K562 (cell line): ENCODE measurements around the gene CDCA7. TPM values are rescaled to one million over a fixed set of nuclear protein-coding genes. Genes with fewer than 3 reads are reported as not detected.
"Not testable (repeated sequence)": the region's sequence is repeated elsewhere in the genome, so short reads cannot be mapped to it uniquely, and the experiment has no call there.

Experiments
- ATAC-seq: fragments of 200-7000 bp; cut with Tn5 transposase; 3 replicates; pipeline ENCODE4 v1.9.1; 2020; ENCODE audit warnings: moderate library complexity
- BruUV-seq: library from RNA; stranded (reverse); fragments of 400-500 nt; replicated peaks from 2 replicates; lab custom pipeline; 2021; lab: Mats Ljungman, UMichigan
- CTCF ChIA-PET: fragments of 300-600 bp; formaldehyde crosslinking; extraction: SDS; loops from one replicate; lab custom pipeline; 2021; ENCODE audit warnings: low intra/inter-chr PET ratio; lab: Yijun Ruan, JAX
- POLR2A ChIA-PET: fragments of 300-600, 350-650 bp; sonication (Branson Sonifier 250); formaldehyde crosslinking; extraction: SDS; loops from one replicate; lab custom pipeline; 2021; ENCODE audit warnings: antibody characterized with exemption, inconsistent platforms; lab: Yijun Ruan, JAX
- DNase-seq, 4 experiments: peaks; one replicate each; pipeline versions ENCODE4 v3.0.0 to v3.0.0-alpha.2; 2011 to 2018; ENCODE audit warnings: low spot score in 3 of 4, mixed read lengths in 3 of 4; ENCODE audit errors: extremely low read depth in 1 of 4
- FAIRE-seq: peaks from 2 replicates; lab custom pipeline; 2011; peaks lifted over from hg19 to GRCh38; lab: Jason Lieb, UNC
- H2AFZ ChIP-seq: 2 replicates; pipeline ENCODE4 v1.6.0; 2011; ENCODE audit warnings: low read depth, low read length, control low read depth, inconsistent platforms
- H3K27ac ChIP-seq: fragments of 200-600 bp; 3 replicates; pipeline ENCODE4 v1.8.0; 2011; ENCODE audit warnings: low read depth, mild to moderate bottlenecking, control low read depth, inconsistent platforms, low read length, moderate library complexity, mixed read lengths; ENCODE audit errors: extremely low read depth
- H3K27me3 ChIP-seq, 2 experiments: fragments of 300-600 bp in 1 of 2; 2 replicates in 1 of 2; 3 replicates in 1 of 2; pipeline versions ENCODE4 v1.6.0 to v1.8.0; 2011; ENCODE audit warnings: inconsistent platforms in 2 of 2, low read length in 2 of 2, mild to moderate bottlenecking in 1 of 2, mixed read lengths in 1 of 2, moderate library complexity in 1 of 2; ENCODE audit not compliant: control insufficient read depth in 2 of 2, insufficient read depth in 2 of 2
- H3K36me3 ChIP-seq: fragments of 300-600 bp; 3 replicates; pipeline ENCODE4 v1.8.0; 2011; ENCODE audit warnings: mild to moderate bottlenecking, low read length, inconsistent platforms; ENCODE audit not compliant: control insufficient read depth, insufficient read depth
- H3K4me1 ChIP-seq, 2 experiments: fragments of 200-600 bp in 1 of 2; replicated peaks in 1 of 2; 2 replicates in 1 of 2; 3 replicates in 1 of 2; pipeline versions ENCODE4 v1.5.1 to v1.8.0; 2011; ENCODE audit warnings: inconsistent platforms in 2 of 2, low read length in 2 of 2, mild to moderate bottlenecking in 1 of 2, mixed read lengths in 1 of 2, moderate library complexity in 1 of 2; ENCODE audit not compliant: control insufficient read depth in 2 of 2, insufficient read depth in 2 of 2
- H3K4me2 ChIP-seq: 2 replicates; pipeline ENCODE4 v1.6.1; 2011; ENCODE audit warnings: low read length, control low read depth, inconsistent platforms, mixed read lengths; ENCODE audit not compliant: insufficient read depth
- H3K4me3 ChIP-seq: fragments of 200-600 bp; sonication (generic), shearing (Covaris generic); 2 replicates; pipeline ENCODE4 v1.5.1; 2016; ENCODE audit warnings: control low read depth, inconsistent platforms
- H3K79me2 ChIP-seq: fragments of 200-600 bp; 3 replicates; pipeline ENCODE4 v1.8.0; 2011; ENCODE audit warnings: low read length, inconsistent platforms; ENCODE audit not compliant: control insufficient read depth, insufficient read depth
- H3K9ac ChIP-seq, 2 experiments: 2 replicates each; pipeline versions ENCODE4 v1.6.0 to v1.6.1; 2011; ENCODE audit warnings: low read depth in 2 of 2, low read length in 2 of 2, control low read depth in 1 of 2, inconsistent platforms in 1 of 2, mild to moderate bottlenecking in 1 of 2, mixed read lengths in 1 of 2; ENCODE audit not compliant: insufficient read depth in 1 of 2
- H3K9me1 ChIP-seq: one replicate; pipeline ENCODE4 v1.6.0; 2011; ENCODE audit warnings: inconsistent platforms, mild to moderate bottlenecking, low read length, moderate library complexity; ENCODE audit not compliant: control insufficient read depth, insufficient read depth
- H3K9me3 ChIP-seq: replicated peaks from 2 replicates; pipeline ENCODE4 v1.5.1; 2011; ENCODE audit warnings: low read depth, low read length, inconsistent platforms; ENCODE audit not compliant: control insufficient read depth, insufficient read depth
- H4K20me1 ChIP-seq: replicated peaks from 2 replicates; pipeline ENCODE4 v1.6.1; 2011; ENCODE audit warnings: low read length, inconsistent platforms, mixed read lengths; ENCODE audit not compliant: control insufficient read depth, insufficient read depth
- ELF1 ChIP-seq: fragments of 200-800 bp; sonication (Bioruptor generic); IDR thresholded peaks from 2 replicates; pipeline ENCODE4 v1.6.1; 2016; ENCODE audit warnings: missing genetic modification characterization, missing compliant biosample characterization
- FOXJ3 ChIP-seq: sonication (generic); formaldehyde crosslinking; IDR thresholded peaks from 2 replicates; pipeline ENCODE4 v1.4.0; 2020; ENCODE audit warnings: mild to moderate bottlenecking, missing genetic modification reagents
- KDM1A ChIP-seq, 2 experiments: fragments of 450-650 bp; IDR thresholded peaks; 2 replicates each; pipeline ENCODE4 v1.6.1; 2016; ENCODE audit warnings: mild to moderate bottlenecking in 2 of 2
- MYNN ChIP-seq, 2 experiments: sonication (generic); formaldehyde crosslinking in 1 of 2; IDR thresholded peaks; 2 replicates each; pipeline versions ENCODE4 v1.5.0 to v1.6.1; 2016 to 2020; ENCODE audit warnings: antibody characterized with exemption in 1 of 2, missing genetic modification reagents in 1 of 2
- WGBS: fragments of 100-300 bp; shearing (Covaris generic); methylation state at CpG from one replicate; pipeline ENCODE4 v1.1.6; 2016; ENCODE audit warnings: low coverage, mixed read lengths; ENCODE audit not compliant: insufficient coverage; ENCODE audit errors: missing lambda C conversion rate; 5-methylcytosine and 5-hydroxymethylcytosine counted together
- in situ Hi-C: fragments of 300-500 bp; cut with MboI; formaldehyde crosslinking; loops from 4 replicates; pipeline ENCODE4 v1.15.0; 2018; ENCODE audit warnings: inconsistent platforms, mixed read lengths
- intact Hi-C: fragments of 100-400 bp; cut with micrococcal nuclease; formaldehyde crosslinking; loops from 2 replicates; pipeline ENCODE4 v1.14.2; 2022
- polyA plus RNA-seq, 8 experiments: library from polyadenylated mRNA; depleted of rRNA in 4 of 8; stranded (reverse) in 5 of 8; unstranded in 3 of 8; fragments of >200 nt; fragmentation: Nextera tagmentation in 2 of 8; fragmentation: Illumina TruSeq in 1 of 8; extraction: Ambion mirVana in 2 of 8; extraction: Trizol in 1 of 8; gene quantifications; 2 replicates each; pipeline versions ENCODE4 v1.2.1 to v1.2.3, GENCODE V29; 2011 to 2014; ENCODE audit warnings: inconsistent platforms in 1 of 8, missing spikeins in 1 of 8
- total RNA-seq, 7 experiments: library from RNA; depleted of rRNA in 6 of 7; stranded (reverse); fragments of >200 nt in 6 of 7; fragmentation: Illumina TruSeq in 2 of 7; extraction: Trizol in 2 of 7; gene quantifications; 2 replicates each; pipeline versions ENCODE4 v1.2.1 to v1.2.3, GENCODE V29; 2011 to 2021; ENCODE audit warnings: low replicate concordance in 1 of 7
- TF ChIP-seq, protein P1 (sequence below): IDR thresholded peaks from 2 replicates; pipeline ENCODE4 v1.6.1; 2011; ENCODE audit warnings: borderline replicate concordance, low read depth, mild to moderate bottlenecking, moderate library complexity, low read length; ENCODE audit not compliant: insufficient read depth, poor library complexity, severe bottlenecking

CDCA7 gene
- total and polyA plus RNA-seq, 9 of the 15 experiments (the other 6 are each of a cell fraction or from before 2014, with no cell fraction given): 28.5 to 122 (median 51.0) TPM

DNA sequence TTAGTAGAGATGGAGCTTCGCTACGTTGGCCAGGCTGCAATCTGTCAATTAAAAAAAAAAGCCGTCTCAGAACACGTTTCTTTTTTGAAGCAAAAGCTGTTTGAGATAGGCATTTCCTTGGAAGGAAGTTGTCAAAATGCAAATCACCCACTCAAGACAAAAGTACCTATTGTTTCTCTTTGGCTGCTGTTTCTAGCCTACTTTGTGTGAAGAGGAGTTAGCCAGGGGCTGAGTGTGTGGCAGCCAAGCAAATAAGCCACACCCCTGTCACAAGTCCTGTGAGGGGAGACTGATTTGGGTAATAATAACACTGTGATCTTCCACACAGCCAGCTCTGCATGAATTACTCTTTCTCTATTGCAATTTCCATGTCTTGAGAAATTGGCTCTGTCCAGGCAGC lies 47.4 kb upstream of the CDCA7 start (continued):
- TF ChIP-seq FOXJ3 (CRISPR knock-in tag): no peak
- TF ChIP-seq, all 486 proteins: peak for 0

DNA sequence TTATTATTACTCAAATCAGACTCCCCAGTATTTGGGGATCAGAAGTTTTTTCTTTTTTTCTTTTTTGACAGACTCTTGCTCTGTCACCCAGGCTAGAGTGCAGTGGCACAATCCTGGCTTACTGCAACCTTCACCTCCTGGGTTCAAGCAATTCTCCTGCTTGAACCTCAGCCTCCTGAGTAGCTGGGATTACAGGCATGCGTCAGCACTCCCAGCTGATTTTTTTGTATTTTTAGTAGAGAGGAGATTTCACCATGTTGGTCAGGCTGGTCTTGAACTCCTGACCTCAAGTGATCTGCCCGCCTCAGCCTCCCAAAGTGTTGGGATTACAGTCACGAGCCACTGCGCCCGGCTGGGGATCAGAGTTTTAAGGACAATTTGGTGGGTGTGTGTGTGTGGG lies 45.3 kb upstream of the CDCA7 start:
- H3K9me3 ChIP-seq, FAIRE-seq, H3K9me1 ChIP-seq, H3K27me3 ChIP-seq, H3K79me2 ChIP-seq: not testable (repeated sequence)
- 19% methylated on average over 5 of the region's 5 CpGs for WGBS
- peak; percentile 55 to 79; a peak in 3 of 4 replicates for TF ChIP-seq KDM1A (IDR thresholded peaks at IDR 0.05)
- TF ChIP-seq, all 486 proteins: peak for 1; not testable (repeated sequence) for 485
- intact Hi-C loops, H3K36me3 ChIP-seq, ATAC-seq, H3K4me3 ChIP-seq, H3K9ac ChIP-seq, CTCF ChIA-PET, BruUV-seq, DNase-seq, H4K20me1 ChIP-seq, H3K27ac ChIP-seq, in situ Hi-C loops, H2AFZ ChIP-seq, H3K4me2 ChIP-seq, H3K4me1 ChIP-seq: not testable (repeated sequence)
- POLR2A ChIA-PET: interaction anchor here (0.6 to 1.3 kb wide), 2 partner anchors 45 to 53 kb away, joined by 3 to 5 read pairs; no protein-coding TSS in a partner anchor

DNA sequence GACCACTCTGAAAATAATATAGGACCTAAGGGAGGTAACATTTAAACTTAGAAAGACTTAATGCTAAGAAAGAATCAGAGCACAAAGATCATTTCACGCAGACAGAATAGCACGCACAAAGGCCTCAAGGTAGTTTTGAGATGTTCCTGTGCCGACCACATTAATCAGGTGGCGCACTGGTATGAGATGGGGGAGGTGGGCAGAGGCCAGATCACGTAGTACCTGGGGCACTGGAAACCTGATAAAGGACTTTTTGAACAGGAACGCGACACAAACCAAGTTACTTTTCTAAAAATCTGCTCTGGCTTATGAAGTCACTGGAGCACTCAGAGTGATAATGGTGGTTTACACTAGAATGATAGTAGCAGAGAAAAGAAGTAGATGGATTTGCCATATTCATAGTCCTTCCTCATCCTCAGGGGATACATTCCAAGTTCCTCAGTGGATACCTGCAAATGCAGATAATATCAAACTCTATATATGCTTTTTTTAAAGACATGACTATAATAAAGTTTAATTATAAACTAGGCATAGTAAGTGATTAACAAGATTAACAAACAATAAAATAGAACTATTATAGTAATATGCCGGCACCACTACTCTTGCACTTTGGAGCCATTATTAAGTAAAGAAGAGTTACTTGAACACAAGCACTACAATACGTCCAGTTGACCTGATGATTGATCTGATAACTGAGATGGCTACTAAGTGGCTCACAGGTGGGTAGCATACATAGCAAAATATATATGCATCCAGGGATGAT lies 42.6 kb upstream of the CDCA7 start:
- intact Hi-C loops: no loop called here
- FAIRE-seq: no peak
- BruUV-seq: no TSS peak

More for the DNA sequence above, 42.6 kb upstream of the CDCA7 start:
- no peak overlapping the region for H3K4me3 ChIP-seq
- H3K36me3 ChIP-seq: no peaks in the 10 kb centered on the region
- no peaks in the 10 kb centered on the region for H3K9me1 ChIP-seq
- H3K27me3 ChIP-seq: no peaks in the 10 kb centered on the region; a peak in 1 of 5 replicates
- ATAC-seq (peak; percentile 53), DNase-seq (no peak)
- POLR2A ChIA-PET: interaction anchor here (0.6 kb wide), 1 partner anchor 1025 kb away, joined by 3 read pairs; no protein-coding TSS in a partner anchor
- H3K79me2 ChIP-seq: no peaks in the 10 kb centered on the region
- in situ Hi-C loops: no loop called here
- no peak overlapping the region for H2AFZ ChIP-seq
- H3K9ac ChIP-seq: no peak overlapping the region
- no peak overlapping the region for H3K27ac ChIP-seq
- H3K4me1 ChIP-seq: peaks cover 3 to 7% of the 10 kb centered on the region in 2 experiments; a peak in 3 of 5 replicates
- no peaks in the 10 kb centered on the region for H3K9me3 ChIP-seq
- TF ChIP-seq MYNN (IDR thresholded peaks at IDR 0.05): no peak
- TF ChIP-seq MYNN (CRISPR knock-in tag; IDR thresholded peaks at IDR 0.05): no peak
- no peak for TF ChIP-seq ELF1
- TF ChIP-seq, protein P1, sequence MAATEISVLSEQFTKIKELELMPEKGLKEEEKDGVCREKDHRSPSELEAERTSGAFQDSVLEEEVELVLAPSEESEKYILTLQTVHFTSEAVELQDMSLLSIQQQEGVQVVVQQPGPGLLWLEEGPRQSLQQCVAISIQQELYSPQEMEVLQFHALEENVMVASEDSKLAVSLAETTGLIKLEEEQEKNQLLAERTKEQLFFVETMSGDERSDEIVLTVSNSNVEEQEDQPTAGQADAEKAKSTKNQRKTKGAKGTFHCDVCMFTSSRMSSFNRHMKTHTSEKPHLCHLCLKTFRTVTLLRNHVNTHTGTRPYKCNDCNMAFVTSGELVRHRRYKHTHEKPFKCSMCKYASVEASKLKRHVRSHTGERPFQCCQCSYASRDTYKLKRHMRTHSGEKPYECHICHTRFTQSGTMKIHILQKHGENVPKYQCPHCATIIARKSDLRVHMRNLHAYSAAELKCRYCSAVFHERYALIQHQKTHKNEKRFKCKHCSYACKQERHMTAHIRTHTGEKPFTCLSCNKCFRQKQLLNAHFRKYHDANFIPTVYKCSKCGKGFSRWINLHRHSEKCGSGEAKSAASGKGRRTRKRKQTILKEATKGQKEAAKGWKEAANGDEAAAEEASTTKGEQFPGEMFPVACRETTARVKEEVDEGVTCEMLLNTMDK: peak; percentile 21
- H4K20me1 ChIP-seq: no peaks in the 10 kb centered on the region
- H3K4me2 ChIP-seq: no peak overlapping the region
- CTCF ChIA-PET: no interaction called here
- 25% methylated on average over 9 of the region's 9 CpGs for WGBS
